CD4-positive, alpha-beta T cell treated with Interleukin-2 at 100 ng/mL for 4 hours (primary cell): ENCODE results near the gene HMCN1.
"Not testable (repeated sequence)": the region's sequence is repeated elsewhere in the genome, so short reads cannot be mapped to it uniquely, and the experiment has no call there.

Source experiments
- DNase-seq: peaks from one replicate; pipeline ENCODE4 v3.0.0-alpha.2; 2020; ENCODE audit warnings: low spot score

HMCN1 gene

GRCh38 chr1:186206048-186206570 is 471.9 kb downstream of the HMCN1 start:
- no peak for DNase-seq

GRCh38 chr1:186207391-186208085 is 473.3 kb downstream of the HMCN1 start:
- no peak for DNase-seq

GRCh38 chr1:186208405-186209129 is 474.4 kb downstream of the HMCN1 start:
- no peak for DNase-seq

GRCh38 chr1:186210258-186210657 is 476.1 kb downstream of the HMCN1 start:
- no peak for DNase-seq

GRCh38 chr1:186211583-186211982 is 477.4 kb downstream of the HMCN1 start:
- DNase-seq = not testable (repeated sequence)

GRCh38 chr1:186212568-186213224 is 478.5 kb downstream of the HMCN1 start:
- DNase-seq = peak; percentile 7

GRCh38 chr1:186213225-186213607 is 479.0 kb downstream of the HMCN1 start:
- no peak for DNase-seq

GRCh38 chr1:186214791-186215190 is 480.6 kb downstream of the HMCN1 start:
- DNase-seq = no peak

- no peak for DNase-seq
Measured at GRCh38 chr1:186215636-186216035, 481.4 kb downstream of the HMCN1 start.

- DNase-seq = no peak
Measured at GRCh38 chr1:186218654-186219352, 484.6 kb downstream of the HMCN1 start.

GRCh38 chr1:186220067-186220466 is 485.9 kb downstream of the HMCN1 start:
- no peak for DNase-seq

- no peak for DNase-seq
Measured at GRCh38 chr1:186220911-186221310, 486.7 kb downstream of the HMCN1 start.

- DNase-seq = no peak
Measured at GRCh38 chr1:186225096-186225495, 490.9 kb downstream of the HMCN1 start.

GRCh38 chr1:186228749-186229148 is 494.6 kb downstream of the HMCN1 start:
- no peak for DNase-seq

GRCh38 chr1:186231861-186232436 is 497.8 kb downstream of the HMCN1 start:
- no peak for DNase-seq

GRCh38 chr1:186234976-186235686 is 500.9 kb downstream of the HMCN1 start:
- no peak for DNase-seq

- DNase-seq = no peak
Measured at GRCh38 chr1:186235696-186236095, 501.5 kb downstream of the HMCN1 start.

GRCh38 chr1:186236921-186237320 is 502.7 kb downstream of the HMCN1 start:
- DNase-seq = no peak

- DNase-seq = no peak
Measured at GRCh38 chr1:186239171-186239570, 505.0 kb downstream of the HMCN1 start.

GRCh38 chr1:186240436-186240835 is 506.2 kb downstream of the HMCN1 start:
- no peak for DNase-seq
